Effector CD8-positive, alpha-beta T cell (primary cell): ENCODE data around the gene PRMT1.

ENCODE experiments used
- DNase-seq: peaks from one replicate; lab custom pipeline; 2025; lab: John Stamatoyannopoulos, UW

The PRMT1 gene

DNA sequence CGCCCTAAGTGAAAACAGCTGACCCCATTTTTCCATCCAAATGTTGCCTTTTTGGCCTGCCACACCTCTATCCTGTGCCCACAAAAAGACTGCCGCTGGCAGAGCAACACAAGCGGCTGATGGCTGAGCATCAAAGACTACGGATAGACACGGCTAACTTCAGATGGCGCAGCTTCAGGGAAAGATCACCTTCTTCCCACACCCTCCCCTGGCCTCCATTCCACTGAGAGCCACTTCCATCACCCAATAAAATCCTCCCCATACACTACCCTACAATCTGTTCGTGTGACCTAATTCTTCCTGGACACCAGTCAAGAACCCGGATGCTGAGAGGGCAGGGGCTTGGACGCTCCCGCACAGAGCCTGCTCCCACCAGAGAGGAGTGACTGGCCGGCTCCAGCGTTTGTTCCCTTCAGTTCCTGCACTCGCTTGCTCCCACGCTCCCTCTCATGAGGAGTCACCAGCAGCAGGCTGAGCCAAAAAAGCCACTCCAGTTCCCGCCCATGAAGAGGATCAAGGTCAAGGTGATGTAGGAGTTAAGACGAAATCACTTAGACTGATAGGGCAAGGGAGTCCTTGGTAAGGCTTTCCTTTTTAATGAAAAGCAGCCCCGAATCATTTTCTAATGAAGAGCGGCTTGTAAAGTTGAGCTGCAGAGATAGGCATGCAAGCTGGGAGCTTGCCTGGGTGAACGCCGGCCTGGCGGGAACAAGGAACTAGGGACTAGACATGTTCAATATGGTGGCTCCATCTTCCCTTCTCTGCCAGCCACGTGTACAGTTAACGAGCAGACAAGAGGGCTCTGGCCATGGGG, 50.4 kb downstream of the PRMT1 start:
- DNase-seq: no peak

DNA sequence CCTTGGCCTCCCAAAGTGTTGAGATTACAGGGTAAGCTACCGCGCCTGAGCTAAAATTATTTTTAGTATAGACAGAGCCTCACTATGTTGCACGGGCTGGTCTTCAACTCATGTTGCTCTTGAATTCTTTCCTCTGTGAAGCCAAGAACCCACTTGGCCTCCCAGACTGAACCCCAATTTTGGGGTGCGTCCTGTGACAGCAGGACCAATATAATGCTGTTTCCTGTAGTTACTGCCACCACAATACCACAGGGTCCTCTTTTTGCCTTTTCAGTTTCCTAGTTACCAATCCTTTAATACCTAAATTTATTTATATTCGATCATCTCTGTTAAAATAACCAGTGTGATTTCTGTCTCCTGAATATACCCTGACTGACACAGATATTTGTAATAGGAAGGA, 53.1 kb downstream of the PRMT1 start:
- no peak for DNase-seq
